Stomach (tissue), 9 donors: ENCODE data around the gene VDAC1. TPM values are rescaled to one million over a fixed set of nuclear protein-coding genes. Genes with fewer than 3 reads are reported as not detected.

Source experiments
- DNase-seq, 2 donors: peaks; one replicate each; pipeline versions ENCODE4 v3.0.0 to v3.0.0-alpha.2; 2013 to 2019
- H3K27ac ChIP-seq, 5 donors: fragments of 200-600 bp in 4 of 5; sonication (generic) in 4 of 5; one replicate each; pipeline ENCODE4 v1.5.1; 2013 to 2019; ENCODE audit warnings: mild to moderate bottlenecking in 1 of 5, moderate library complexity in 1 of 5
- H3K27me3 ChIP-seq, 3 donors: fragments of 200-600 bp; sonication (generic); one replicate each; pipeline ENCODE4 v1.5.1; 2017 to 2019; ENCODE audit warnings: mixed run types in 1 of 3
- H3K36me3 ChIP-seq, 4 donors: fragments of 200-600 bp; sonication (generic); 1 replicate in 3 of 4; 2 replicates in 1 of 4; pipeline ENCODE4 v1.5.1; 2016 to 2019
- H3K4me1 ChIP-seq, 4 donors: fragments of 200-600 bp; sonication (generic); one replicate each; pipeline ENCODE4 v1.5.1; 2016 to 2019
- H3K4me3 ChIP-seq, 4 donors: fragments of 200-600 bp; sonication (generic) in 3 of 4; one replicate each; pipeline ENCODE4 v1.5.1; 2016 to 2019; ENCODE audit warnings: mild to moderate bottlenecking in 1 of 4
- H3K9me3 ChIP-seq, 4 donors: fragments of 200-600 bp; sonication (generic); one replicate each; pipeline ENCODE4 v1.5.1; 2016 to 2019
- EP300 ChIP-seq: sonication (generic); formaldehyde crosslinking; IDR thresholded peaks from one replicate; pipeline ENCODE4 v1.6.1; 2017; ENCODE audit warnings: antibody characterized with exemption
- POLR2A ChIP-seq, 4 donors: fragments of 450-650 bp; IDR thresholded peaks; one replicate each; pipeline ENCODE4 v1.6.1; 2016; ENCODE audit warnings: antibody characterized with exemption in 4 of 4, control low read depth in 2 of 4, mild to moderate bottlenecking in 1 of 4, moderate library complexity in 1 of 4
- POLR2AphosphoS5 ChIP-seq, 3 donors: sonication (generic); formaldehyde crosslinking; IDR thresholded peaks; one replicate each; pipeline ENCODE4 v1.6.1; 2016; ENCODE audit warnings: antibody characterized with exemption in 3 of 3
- WGBS, 5 donors: extraction: QIAGEN DNeasy Blood & Tissue Kit in 3 of 5; methylation state at CpG; one replicate each; pipeline versions ENCODE4 v1.1.5 to v1.1.7; 2013 to 2018; 5-methylcytosine and 5-hydroxymethylcytosine counted together
- intact Hi-C: fragments of 100-400 bp; cut with DNase I; formaldehyde crosslinking; loops from one replicate; pipeline ENCODE4 v1.15.1; 2023; ENCODE audit warnings: low total_unique reads
- polyA plus RNA-seq, 3 donors: library from polyadenylated mRNA; stranded (reverse); fragments of 200-250 nt; gene quantifications; one replicate each; pipeline ENCODE4 v1.2.3, GENCODE V29; 2013
- total RNA-seq, 5 donors: library from RNA; depleted of rRNA; stranded (reverse); fragments of >200 nt; gene quantifications; one replicate each; pipeline versions ENCODE4 v1.1.0 to v1.2.3, GENCODE V29; 2014 to 2016
- TF ChIP-seq, protein P1 (sequence below), 7 experiments: fragments of 450-650 bp in 4 of 7; fragments of 200-600 bp in 3 of 7; sonication (generic) in 3 of 7; IDR thresholded peaks; one replicate each; pipeline ENCODE4 v1.5.1; 2016 to 2019; ENCODE audit warnings: antibody characterized with exemption in 7 of 7, control low read depth in 2 of 7, mild to moderate bottlenecking in 1 of 7
- donor health status: healthy with polysubstance abuse.
- donor health status: Bipolar disorder and iron deficiency.
- donor health status: healthy.

VDAC1 gene
- total and polyA plus RNA-seq, 8 donors: 55.8 to 307 (median 147) TPM

DNA sequence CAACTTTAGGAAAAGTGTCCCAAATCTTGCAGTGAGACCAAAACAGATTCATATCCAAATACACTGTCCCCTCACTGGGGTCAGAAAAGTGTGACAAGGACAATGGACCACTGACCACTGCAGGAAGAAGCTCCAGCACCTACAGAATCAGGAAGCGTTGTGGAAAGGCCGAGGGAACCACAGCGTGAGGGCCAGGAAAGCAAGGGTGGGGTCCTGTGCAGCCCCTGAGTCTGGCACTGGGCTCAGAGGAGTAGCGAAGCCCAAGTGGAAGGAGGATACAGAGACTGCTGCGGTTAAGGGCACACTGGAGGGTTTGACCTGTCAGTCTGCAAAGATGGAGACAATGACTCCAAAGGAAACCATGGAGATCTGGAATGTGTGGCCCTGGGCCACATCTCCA, 73.2 kb downstream of the VDAC1 start:
- Histone ChIP-seq H3K27me3 (no peaks in the 10 kb centered on the region), H3K9me3 (no peaks in the 10 kb centered on the region), H3K27ac (no peak overlapping the region), H3K36me3 (no peaks in the 10 kb centered on the region), H3K4me1 (peaks cover 9 to 35% (median 19%) of the 10 kb centered on the region in 4 donors), H3K4me3 (no peak overlapping the region)
- DNase-seq: no peak
- TF ChIP-seq POLR2AphosphoS5 (IDR thresholded peaks at IDR 0.05) (no peak), POLR2A (IDR thresholded peaks at IDR 0.05) (no peak), EP300 (no peak)
- TF ChIP-seq, protein P1, sequence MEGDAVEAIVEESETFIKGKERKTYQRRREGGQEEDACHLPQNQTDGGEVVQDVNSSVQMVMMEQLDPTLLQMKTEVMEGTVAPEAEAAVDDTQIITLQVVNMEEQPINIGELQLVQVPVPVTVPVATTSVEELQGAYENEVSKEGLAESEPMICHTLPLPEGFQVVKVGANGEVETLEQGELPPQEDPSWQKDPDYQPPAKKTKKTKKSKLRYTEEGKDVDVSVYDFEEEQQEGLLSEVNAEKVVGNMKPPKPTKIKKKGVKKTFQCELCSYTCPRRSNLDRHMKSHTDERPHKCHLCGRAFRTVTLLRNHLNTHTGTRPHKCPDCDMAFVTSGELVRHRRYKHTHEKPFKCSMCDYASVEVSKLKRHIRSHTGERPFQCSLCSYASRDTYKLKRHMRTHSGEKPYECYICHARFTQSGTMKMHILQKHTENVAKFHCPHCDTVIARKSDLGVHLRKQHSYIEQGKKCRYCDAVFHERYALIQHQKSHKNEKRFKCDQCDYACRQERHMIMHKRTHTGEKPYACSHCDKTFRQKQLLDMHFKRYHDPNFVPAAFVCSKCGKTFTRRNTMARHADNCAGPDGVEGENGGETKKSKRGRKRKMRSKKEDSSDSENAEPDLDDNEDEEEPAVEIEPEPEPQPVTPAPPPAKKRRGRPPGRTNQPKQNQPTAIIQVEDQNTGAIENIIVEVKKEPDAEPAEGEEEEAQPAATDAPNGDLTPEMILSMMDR (IDR thresholded peaks at IDR 0.05): no peak
- intact Hi-C loops: loop anchor here (10.0 kb wide), 1 partner anchor 507 kb away; no protein-coding TSS in a partner anchor
- 93 to 98% (median 97%) methylated on average over 5 of the region's 5 CpGs for WGBS, 5 donors

DNA sequence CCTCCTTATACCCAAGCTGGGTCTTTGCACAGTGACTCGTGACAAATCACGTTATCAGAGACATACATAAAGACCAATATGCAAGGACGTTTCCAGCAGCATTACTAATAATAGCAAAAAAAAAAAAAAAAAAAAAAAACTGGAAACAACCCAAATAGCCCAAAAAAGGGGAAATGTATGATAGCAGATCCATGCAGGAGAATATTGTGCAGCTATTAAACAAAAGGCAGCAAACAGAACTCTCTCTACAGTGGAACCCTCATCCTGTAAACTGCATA, 74.0 kb downstream of the VDAC1 start:
- Histone ChIP-seq H3K27me3 (no peaks in the 10 kb centered on the region), H3K27ac (no peak overlapping the region), H3K36me3 (no peaks in the 10 kb centered on the region), H3K4me3 (no peak overlapping the region), H3K9me3 (no peaks in the 10 kb centered on the region), H3K4me1 (peaks cover 9 to 40% (median 22%) of the 10 kb centered on the region in 4 donors)
- TF ChIP-seq POLR2A (IDR thresholded peaks at IDR 0.05) (no peak), EP300 (no peak), POLR2AphosphoS5 (IDR thresholded peaks at IDR 0.05) (no peak)
- TF ChIP-seq, protein P1 (IDR thresholded peaks at IDR 0.05): no peak
- intact Hi-C loops: loop anchor here (10.0 kb wide), 1 partner anchor 506 kb away; no protein-coding TSS in a partner anchor
- no peak for DNase-seq
- 22 to 59% (median 36%) methylated on average over 3 of the region's 3 CpGs for WGBS, 5 donors

DNA sequence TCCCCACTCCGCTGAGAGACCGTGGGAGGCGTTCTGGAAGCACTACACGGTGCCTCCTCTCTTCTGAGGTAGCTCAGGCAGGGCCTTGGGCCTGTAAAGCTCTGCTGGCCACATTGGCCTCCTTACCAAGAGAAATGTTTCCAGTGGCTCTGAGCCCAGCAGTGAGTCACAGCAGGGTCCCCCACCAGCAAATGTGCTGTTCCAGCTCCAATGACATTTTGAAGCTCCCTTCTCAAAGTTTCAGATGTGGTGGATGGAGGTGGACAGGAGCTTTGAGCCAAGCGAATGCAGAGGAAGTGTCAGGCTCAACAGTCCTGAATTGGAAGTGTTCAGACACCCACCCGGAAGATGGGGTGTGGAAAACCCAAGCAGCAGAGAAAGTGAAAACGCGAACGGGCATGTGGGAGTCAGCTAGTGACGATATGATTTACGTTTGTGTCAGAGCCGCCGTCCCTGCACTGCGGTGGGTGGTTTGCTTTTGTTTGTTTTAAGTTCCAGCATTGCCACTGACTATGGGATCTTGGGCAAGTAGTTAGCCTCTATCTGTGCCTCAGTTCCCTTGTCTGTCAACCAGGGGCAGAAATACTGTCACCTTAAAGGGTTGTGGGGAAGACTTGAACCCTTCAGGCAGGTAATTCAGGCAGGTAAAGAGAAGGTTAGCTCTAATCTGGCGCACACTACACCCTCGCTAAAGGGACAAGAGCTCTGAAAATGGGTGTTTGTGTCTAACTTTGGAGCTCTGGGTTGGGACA, 74.5 kb downstream of the VDAC1 start:
- 61 to 79% (median 75%) methylated on average over 15 to 16 of the region's 16 CpGs for WGBS, 5 donors
- Histone ChIP-seq H3K36me3 (no peaks in the 10 kb centered on the region), H3K4me3 (no peak overlapping the region), H3K27me3 (no peaks in the 10 kb centered on the region), H3K4me1 (peaks cover 9 to 40% (median 22%) of the 10 kb centered on the region in 4 donors), H3K27ac (no peak overlapping the region), H3K9me3 (no peaks in the 10 kb centered on the region)
- intact Hi-C loops: loop anchor here (10.0 kb wide), 1 partner anchor 505 kb away; no protein-coding TSS in a partner anchor
- no peak for DNase-seq
- no peak for TF ChIP-seq POLR2AphosphoS5 (IDR thresholded peaks at IDR 0.05)
- no peak for TF ChIP-seq EP300
- no peak for TF ChIP-seq POLR2A (IDR thresholded peaks at IDR 0.05)
- TF ChIP-seq, protein P1 (IDR thresholded peaks at IDR 0.05): no peak

DNA sequence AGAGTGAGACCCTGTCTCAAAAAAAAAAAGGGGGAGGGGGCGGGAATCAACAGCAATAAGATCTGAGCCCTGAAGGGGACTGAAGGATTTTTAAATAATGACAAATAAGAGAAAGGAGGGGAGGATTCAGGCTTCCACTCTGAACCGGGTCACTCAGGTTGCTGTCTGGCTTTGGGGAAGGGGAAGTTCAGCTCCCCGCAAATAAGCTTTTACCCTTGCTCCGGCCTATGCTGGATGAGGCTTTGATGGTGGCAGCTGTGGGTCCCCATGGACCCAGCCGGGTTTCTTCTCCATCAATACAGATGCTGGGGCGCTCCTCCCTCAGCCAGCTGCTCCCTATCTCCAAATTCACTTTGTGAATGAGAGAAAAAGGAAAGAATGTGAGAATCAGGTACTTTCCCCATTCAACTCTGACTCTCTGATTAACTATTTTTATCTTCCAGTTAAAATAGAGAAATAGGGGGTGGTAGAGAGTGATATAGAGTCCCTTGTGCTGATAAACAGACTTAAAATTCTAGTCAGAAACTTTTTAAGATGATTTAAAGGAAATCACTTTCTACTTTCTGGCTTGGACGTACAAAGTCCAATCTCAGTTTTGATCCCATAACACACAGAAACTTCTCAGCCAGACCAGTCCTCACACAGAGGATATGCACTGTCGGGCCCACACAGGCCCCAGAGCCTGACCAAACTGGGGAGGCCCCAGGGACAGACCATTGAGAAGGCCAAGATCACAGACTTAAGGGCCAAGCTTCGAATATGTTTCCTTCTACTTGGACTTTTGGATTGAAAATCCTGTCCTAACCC, 76.0 kb downstream of the VDAC1 start:
- DNase-seq: no peak

More for the DNA sequence above, 76.0 kb downstream of the VDAC1 start:
- 79 to 84% (median 82%) methylated on average over 9 of the region's 9 CpGs for WGBS, 5 donors
- TF ChIP-seq POLR2AphosphoS5 (IDR thresholded peaks at IDR 0.05) (no peak), POLR2A (IDR thresholded peaks at IDR 0.05) (no peak), EP300 (no peak)
- TF ChIP-seq, protein P1 (IDR thresholded peaks at IDR 0.05): no peak
- H3K4me1 ChIP-seq: peaks cover 9 to 40% (median 20%) of the 10 kb centered on the region in 4 donors
- no peaks in the 10 kb centered on the region for H3K9me3 ChIP-seq
- intact Hi-C loops: no loop called here
- H3K4me3 ChIP-seq: no peak overlapping the region
- H3K27me3 ChIP-seq: no peaks in the 10 kb centered on the region
- no peak overlapping the region for H3K27ac ChIP-seq
- H3K36me3 ChIP-seq: no peaks in the 10 kb centered on the region
